ENCODE results near the gene CACNA1D. TPM values are rescaled to one million over a fixed set of nuclear protein-coding genes. Genes with fewer than 3 reads are reported as not detected.

CACNA1D gene
- total and polyA plus RNA-seq, 12 donors = 0.04 to 1.9 (median 0.49) TPM

GRCh38 chr3:53713626-53714025 is 219.2 kb downstream of the CACNA1D start:
- no peak for DNase-seq
- TF ChIP-seq CTCF (IDR thresholded peaks at IDR 0.05) = no peak
- peak overlapping the region in 3 of 10 donors; percentile 42 to 71 (median 62) for H3K27ac ChIP-seq

GRCh38 chr3:53715815-53716483 is 221.5 kb downstream of the CACNA1D start:
- Histone ChIP-seq H3K36me3 (no peaks in the 10 kb centered on the region), H3K27me3 (no peaks in the 10 kb centered on the region), H3K4me1 (peaks cover 0 to 15% (median 7%) of the 10 kb centered on the region in 9 donors), H3K27ac (no peak overlapping the region), H3K9me3 (no peaks in the 10 kb centered on the region), H3K4me3 (no peak overlapping the region)
- no peak for DNase-seq
- no peak for ATAC-seq
- intact Hi-C loops (cut with DNase I) = loop anchor here in 5 of 10 donors (10.0 kb wide), 4 partner anchors 149 to 491 kb away; no protein-coding TSS in a partner anchor
- no peak for TF ChIP-seq CTCF (IDR thresholded peaks at IDR 0.05)
- 73 to 77% methylated on average over 5 of the region's 5 CpGs for WGBS, 2 donors

More at GRCh38 chr3:53713626-53714025, 219.2 kb downstream of the CACNA1D start:
- Histone ChIP-seq H3K4me3 (no peak overlapping the region), H3K9me3 (no peaks in the 10 kb centered on the region), H3K36me3 (no peaks in the 10 kb centered on the region), H3K4me1 (peaks cover 0 to 21% (median 13%) of the 10 kb centered on the region in 9 donors), H3K27me3 (no peaks in the 10 kb centered on the region)
- ATAC-seq = peak in 2 of 8 donors; percentile 6 to 8
- intact Hi-C loops (cut with DNase I) = loop anchor here in 6 of 10 donors (5.0 to 10.0 kb wide), 8 partner anchors 36 to 489 kb away; no protein-coding TSS in a partner anchor
- WGBS, 2 donors = 79 to 84% methylated on average over 2 of the region's 2 CpGs

- 74 to 76% methylated on average over 7 of the region's 7 CpGs for WGBS, 2 donors
- TF ChIP-seq CTCF (IDR thresholded peaks at IDR 0.05) = no peak
- H3K4me3 ChIP-seq = no peak overlapping the region
- ATAC-seq (no peak), DNase-seq (no peak)
- H3K27me3 ChIP-seq = no peaks in the 10 kb centered on the region
- H3K4me1 ChIP-seq = peaks cover 0 to 15% (median 7%) of the 10 kb centered on the region in 9 donors
- no peaks in the 10 kb centered on the region for H3K36me3 ChIP-seq
- no peaks in the 10 kb centered on the region for H3K9me3 ChIP-seq
- intact Hi-C loops (cut with DNase I) = loop anchor here in 5 of 10 donors (10.0 kb wide), 4 partner anchors 148 to 492 kb away; no protein-coding TSS in a partner anchor
- H3K27ac ChIP-seq = no peak overlapping the region
Observed at GRCh38 chr3:53716998-53717397, 222.6 kb downstream of the CACNA1D start.

- intact Hi-C loops (cut with DNase I) = loop anchor here in 5 of 10 donors (10.0 kb wide), 4 partner anchors 146 to 494 kb away; no protein-coding TSS in a partner anchor
- DNase-seq = no peak
- TF ChIP-seq CTCF (IDR thresholded peaks at IDR 0.05) = no peak
- ATAC-seq = no peak
- 85 to 87% methylated on average over 17 of the region's 17 CpGs for WGBS, 2 donors
- Histone ChIP-seq H3K36me3 (no peaks in the 10 kb centered on the region), H3K9me3 (no peaks in the 10 kb centered on the region), H3K4me3 (no peak overlapping the region), H3K27me3 (peaks cover 0 to 7% (median 0%) of the 10 kb centered on the region in 7 donors), H3K27ac (no peak overlapping the region), H3K4me1 (peaks cover 0 to 15% (median 7%) of the 10 kb centered on the region in 9 donors)
Observed at GRCh38 chr3:53718462-53718861, 224.1 kb downstream of the CACNA1D start.
